SKM-1 treated with dmso at 0.1 percent for 144 hours (cell line): Measurements from ENCODE around the gene CAMK1D.

Experiments
- DNase-seq: peaks from one replicate; lab custom pipeline; 2025; ENCODE audit not compliant: unreplicated experiment; lab: John Stamatoyannopoulos, UW

Gene CAMK1D

DNA sequence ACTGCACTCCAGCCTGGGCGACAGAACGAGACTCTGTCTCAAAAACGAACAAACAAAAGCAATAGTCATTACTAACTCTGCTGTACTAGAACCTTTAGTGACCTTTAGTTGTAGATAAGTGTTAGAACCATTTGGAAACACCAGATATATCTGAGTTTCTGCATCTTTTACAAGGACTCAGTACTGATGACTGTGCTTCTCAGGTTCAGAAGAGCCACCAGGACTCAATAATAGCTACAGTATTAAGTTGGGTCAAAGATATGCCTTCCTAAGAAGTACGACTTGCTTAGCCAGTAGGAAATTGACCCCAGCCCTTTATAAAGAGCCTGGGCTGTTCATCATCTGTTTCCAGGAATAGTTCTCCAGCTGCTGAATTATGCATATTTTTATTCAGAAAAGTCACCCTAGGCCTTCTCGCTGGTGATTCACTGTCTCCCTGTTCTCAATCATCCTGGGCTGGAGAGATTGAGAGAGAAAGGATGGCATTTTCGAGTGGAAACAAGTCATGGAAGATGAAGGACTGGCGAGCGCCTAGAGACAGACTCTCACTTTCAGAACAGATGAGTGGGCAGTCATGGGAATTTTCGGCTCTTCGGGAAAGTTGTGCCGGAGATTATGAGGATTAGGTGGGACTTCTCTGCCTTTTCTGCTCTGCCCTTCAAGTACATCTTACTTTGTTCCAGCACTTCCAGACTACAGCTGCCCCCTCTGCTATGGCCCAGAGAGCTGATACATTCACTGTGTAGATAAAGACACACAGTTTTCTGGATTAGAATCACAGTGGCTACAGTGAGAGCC lies 336.1 kb downstream of the CAMK1D start:
- DNase-seq, result no peak

GRCh38 chr10:12687996-12688395 lies 338.6 kb downstream of the CAMK1D start:
- DNase-seq, result no peak

DNA sequence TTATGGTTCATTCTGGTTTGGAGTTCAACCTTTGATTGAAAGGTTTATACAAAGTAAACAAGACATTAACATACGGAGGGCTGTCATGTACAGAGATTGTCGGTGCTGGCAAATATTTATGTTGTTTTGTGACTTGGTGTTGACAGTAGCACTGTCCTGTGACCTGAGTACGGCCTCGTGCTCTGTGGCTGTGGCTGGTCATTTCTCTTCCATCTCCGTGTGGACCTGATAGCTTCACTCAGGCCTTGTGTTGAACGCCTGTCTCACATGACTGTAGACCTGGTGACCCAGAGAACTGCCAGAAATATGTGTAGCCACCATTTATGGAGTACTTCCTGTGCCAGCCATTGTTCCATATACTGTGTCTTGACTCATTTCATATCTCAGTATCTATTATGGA lies 340.5 kb downstream of the CAMK1D start:
- no peak for DNase-seq

DNA sequence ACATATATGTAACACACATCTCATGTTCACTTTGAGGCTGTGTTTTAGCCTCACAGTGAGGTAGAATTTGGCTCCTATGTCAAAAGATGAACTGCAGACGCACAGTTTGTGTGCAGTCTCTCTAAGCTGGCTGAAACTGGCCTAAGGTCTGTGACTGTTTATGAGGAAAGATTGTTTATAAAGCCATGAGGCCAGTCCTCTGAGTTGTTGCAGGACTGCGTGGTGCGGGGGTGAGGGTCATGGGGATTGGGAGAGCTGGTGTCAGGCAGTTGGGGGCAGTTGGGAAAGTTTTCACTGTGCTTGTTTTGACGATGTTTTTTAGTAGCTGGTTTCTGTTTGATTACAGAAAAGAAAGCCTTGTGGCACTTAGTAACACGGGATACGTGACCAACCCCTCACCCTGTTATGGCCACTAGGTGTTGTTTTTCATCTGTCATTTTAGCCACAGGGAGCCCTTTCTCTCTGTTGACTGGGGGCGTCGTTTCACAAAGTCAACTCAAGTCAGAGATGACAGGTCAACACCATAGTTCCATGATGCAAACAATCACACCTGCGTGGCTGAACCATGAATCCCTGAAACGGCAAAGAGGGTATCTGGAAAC lies 341.3 kb downstream of the CAMK1D start:
- no peak for DNase-seq

- DNase-seq, result no peak
These were observed 342.2 kb downstream of the CAMK1D start for GRCh38 chr10:12691596-12691995.

GRCh38 chr10:12697764-12698163 lies 348.4 kb downstream of the CAMK1D start:
- no peak for DNase-seq

DNA sequence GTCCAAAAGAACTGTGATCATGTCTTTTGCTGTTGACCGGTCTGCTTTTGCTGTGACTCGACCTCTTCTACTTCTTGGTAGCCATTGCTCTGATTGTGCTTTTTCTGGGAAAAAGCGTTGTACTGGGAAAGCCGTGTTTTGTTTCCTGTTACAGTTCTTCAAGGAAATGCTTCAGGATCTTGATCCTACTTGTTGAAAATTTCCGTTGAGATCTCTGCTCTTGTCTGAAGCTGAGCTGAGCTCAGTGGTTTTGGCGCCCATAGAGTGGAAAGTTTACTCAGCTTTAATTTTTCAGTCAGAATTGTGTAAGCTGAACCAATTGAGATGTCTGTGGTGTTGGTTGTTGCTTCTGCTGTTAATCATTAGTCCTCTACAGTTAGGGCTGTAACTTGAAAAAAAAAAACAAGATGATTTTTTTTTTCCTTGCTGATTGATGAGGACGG lies 349.9 kb downstream of the CAMK1D start:
- no peak for DNase-seq

- DNase-seq, result no peak
These were observed 350.6 kb downstream of the CAMK1D start for GRCh38 chr10:12699781-12700556.

DNA sequence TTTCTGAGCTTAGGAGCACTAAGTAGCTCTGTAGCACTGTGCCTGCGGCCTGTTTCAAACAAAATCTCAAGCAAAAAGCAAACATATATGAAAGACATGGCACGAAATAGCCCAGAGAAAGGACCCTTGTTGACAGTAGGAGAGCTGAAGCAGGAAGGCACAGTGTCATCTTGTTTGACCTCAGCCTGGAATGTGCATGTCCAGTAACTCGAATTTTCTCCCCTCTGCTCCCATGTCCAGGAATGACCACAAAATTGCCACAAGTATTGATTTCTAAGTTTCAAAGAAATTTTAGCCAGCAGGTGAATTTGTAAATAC lies 351.2 kb downstream of the CAMK1D start:
- no peak for DNase-seq

- DNase-seq, result no peak
These were observed 352.3 kb downstream of the CAMK1D start for GRCh38 chr10:12701696-12702095.

GRCh38 chr10:12702215-12702770 lies 352.9 kb downstream of the CAMK1D start:
- no peak for DNase-seq

DNA sequence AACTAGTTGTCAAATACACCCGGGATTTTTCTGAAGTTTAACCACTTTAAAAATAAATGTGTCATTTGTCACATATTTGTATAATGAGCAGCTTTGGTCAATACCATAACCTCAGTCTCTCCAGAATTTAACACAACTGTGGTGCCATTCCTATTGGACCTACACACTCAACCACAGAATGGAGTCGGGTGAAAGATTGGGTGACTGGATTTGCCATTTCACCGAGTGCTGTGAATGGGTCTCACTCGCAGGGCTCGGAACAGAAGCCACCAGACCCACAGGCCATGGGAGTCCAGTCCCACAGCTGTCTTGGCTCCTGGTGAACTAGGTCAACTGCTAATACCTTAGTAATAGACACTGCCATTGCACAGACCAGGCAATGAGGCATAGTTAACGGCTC lies 353.8 kb downstream of the CAMK1D start:
- DNase-seq, result no peak

DNA sequence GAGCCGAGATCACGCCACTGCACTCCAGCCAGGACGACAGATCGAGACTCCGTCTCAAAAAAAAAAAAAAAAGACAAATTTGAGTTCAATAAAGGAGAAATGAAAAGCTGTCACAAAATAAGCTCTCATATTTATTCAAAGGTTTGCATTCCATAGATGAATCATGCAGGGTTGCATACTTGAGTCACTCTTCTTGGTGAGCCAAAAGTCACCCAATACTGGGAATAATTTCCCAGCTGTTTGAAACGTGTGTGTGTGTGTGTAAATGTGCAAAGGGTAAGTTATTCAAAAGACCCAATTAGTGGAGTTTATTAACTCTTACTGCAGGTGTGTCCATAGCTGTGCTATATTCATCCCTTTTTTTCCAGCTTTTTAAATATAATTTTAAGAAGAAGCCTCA lies 354.5 kb downstream of the CAMK1D start:
- DNase-seq, result no peak

DNA sequence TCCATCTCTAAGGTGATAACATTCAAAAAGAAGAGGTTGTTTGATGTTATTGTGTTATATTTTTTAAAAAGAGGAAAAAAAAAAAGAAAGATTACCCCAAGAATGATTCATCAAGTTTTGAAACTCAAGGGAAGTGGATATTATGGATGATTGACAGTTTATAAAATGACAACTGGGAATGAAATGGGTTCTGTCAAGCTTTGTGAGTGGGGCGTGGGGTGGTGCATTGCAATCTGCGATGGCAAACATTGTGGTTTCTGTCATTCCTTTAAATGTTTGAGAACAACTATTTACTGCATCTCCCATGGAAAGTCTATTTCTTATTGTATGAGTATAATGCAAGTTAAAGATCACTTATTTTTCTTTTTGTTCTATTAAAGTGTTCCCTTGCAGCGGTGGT lies 355.1 kb downstream of the CAMK1D start:
- DNase-seq, result no peak

GRCh38 chr10:12705943-12706342 lies 356.6 kb downstream of the CAMK1D start:
- DNase-seq, result no peak

DNA sequence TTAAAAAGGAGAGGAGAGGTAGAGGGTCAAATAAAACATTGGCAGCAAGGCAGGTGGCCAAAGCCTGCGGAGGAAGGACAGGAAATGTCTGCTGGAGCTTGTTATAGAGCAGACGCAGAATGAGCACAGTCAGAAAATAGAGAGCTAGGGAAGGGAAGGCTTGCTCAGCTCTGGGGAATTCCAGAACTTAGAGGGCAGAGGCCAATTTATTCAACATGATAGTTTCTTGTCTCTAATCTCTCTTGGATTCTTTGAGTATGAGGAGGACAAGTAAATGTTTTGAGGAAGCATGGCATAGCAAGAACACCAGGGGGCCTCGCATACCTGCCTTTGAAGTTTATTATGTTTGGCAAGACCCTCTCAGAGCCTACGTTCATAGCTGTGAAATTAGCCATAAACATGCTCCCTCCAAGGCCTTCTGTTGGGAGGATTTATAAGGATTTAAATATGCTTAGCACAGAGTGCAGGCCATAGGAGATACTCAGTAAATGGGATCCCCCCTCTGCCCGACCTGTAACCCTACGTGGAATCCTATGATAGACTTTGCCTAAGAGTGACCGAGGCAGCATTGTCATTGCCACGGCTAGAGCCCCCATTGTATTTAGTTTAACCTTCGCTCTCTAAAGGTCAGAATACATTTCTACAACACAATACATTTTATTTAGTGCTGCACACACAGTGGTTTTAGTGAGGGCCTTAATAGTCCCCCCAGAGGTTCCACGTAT lies 358.3 kb downstream of the CAMK1D start:
- no peak for DNase-seq

DNA sequence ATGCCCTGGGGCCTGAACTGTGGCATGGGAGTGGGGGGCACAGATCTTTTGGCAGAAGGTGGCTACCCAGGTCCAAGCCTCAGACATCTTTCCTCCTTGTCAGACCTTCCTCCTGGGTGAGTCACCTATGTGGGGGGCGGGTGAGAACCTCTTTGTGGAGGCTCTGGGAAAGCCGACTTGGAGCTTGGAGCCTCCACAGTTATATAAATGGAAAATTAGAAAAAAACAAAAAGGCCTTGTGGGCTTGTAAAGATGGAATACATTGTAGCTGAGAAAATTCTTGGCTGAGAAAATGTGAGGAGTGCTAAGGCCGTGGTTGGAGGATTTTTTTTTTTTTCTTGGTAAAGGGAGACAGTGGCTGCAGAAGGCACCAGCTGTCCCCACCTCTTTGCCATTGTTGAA lies 359.7 kb downstream of the CAMK1D start:
- no peak for DNase-seq

- DNase-seq, result no peak
These were observed 360.2 kb downstream of the CAMK1D start for GRCh38 chr10:12709521-12709963.

DNA sequence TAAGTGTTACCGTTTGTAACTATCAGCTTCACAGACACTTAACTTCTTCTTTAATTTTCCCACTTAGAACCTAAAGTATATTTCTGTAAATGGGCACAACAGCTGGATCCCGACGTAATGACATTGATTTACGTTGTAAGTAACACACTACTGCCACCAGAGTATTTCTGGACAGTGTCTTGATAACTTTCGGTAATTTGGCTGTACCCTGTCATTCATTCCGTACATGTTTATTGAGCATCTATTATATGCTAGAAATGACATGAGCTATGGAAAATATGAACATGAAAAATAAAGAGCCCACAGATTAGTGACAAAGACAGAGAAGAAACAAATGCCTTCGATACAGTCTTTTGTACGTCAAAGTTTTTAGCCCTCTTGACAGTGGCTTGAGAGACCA lies 360.8 kb downstream of the CAMK1D start:
- no peak for DNase-seq

GRCh38 chr10:12710594-12711349 lies 361.4 kb downstream of the CAMK1D start:
- DNase-seq, result peak; percentile 18
